GM21786 (cell line): ENCODE results near the gene SLC2A11.
A peak's percentile ranks its signal among the peaks of the same experiment; 100 is the strongest.
"Not testable (repeated sequence)": the region's sequence is repeated elsewhere in the genome, so short reads cannot be mapped to it uniquely, and the experiment has no call there.

Experiments used
- ATAC-seq: cut with Tn5 transposase; IDR thresholded peaks from one replicate; pipeline ENCODE4 v1.9.1; 2021; ENCODE audit not compliant: unreplicated experiment

SLC2A11 gene

GRCh38 chr22:23907423-23907822 lies 49.7 kb downstream of the SLC2A11 start:
- ATAC-seq = not testable (repeated sequence)

- no peak for ATAC-seq
These were observed 51.0 kb downstream of the SLC2A11 start for GRCh38 chr22:23908587-23909205.

- no peak for ATAC-seq
These were observed 51.7 kb downstream of the SLC2A11 start for GRCh38 chr22:23909296-23909898.

- ATAC-seq = no peak
These were observed 53.0 kb downstream of the SLC2A11 start for GRCh38 chr22:23910496-23911190.

- ATAC-seq = no peak
These were observed 53.8 kb downstream of the SLC2A11 start for GRCh38 chr22:23911318-23911980.

- no peak for ATAC-seq
These were observed 54.7 kb downstream of the SLC2A11 start for GRCh38 chr22:23912293-23912903.

- peak; percentile 14 for ATAC-seq
These were observed 55.6 kb downstream of the SLC2A11 start for GRCh38 chr22:23913306-23913660.

GRCh38 chr22:23913661-23914353 lies 56.1 kb downstream of the SLC2A11 start:
- peak; percentile 93 for ATAC-seq

- no peak for ATAC-seq
These were observed 57.6 kb downstream of the SLC2A11 start for GRCh38 chr22:23915290-23915689.

GRCh38 chr22:23920267-23920611 lies 62.6 kb downstream of the SLC2A11 start:
- not testable (repeated sequence) for ATAC-seq

- not testable (repeated sequence) for ATAC-seq
These were observed 64.0 kb downstream of the SLC2A11 start for GRCh38 chr22:23921586-23922201.

- no peak for ATAC-seq
These were observed 65.2 kb downstream of the SLC2A11 start for GRCh38 chr22:23922921-23923320.

- no peak for ATAC-seq
These were observed 67.4 kb downstream of the SLC2A11 start for GRCh38 chr22:23925020-23925606.

- ATAC-seq = no peak
These were observed 68.9 kb downstream of the SLC2A11 start for GRCh38 chr22:23926561-23926960.
